Nucleus accumbens (tissue), 56 donors: ENCODE data around the gene FRK.
"Not testable (repeated sequence)": the region's sequence is repeated elsewhere in the genome, so short reads cannot be mapped to it uniquely, and the experiment has no call there.

ENCODE experiments used
- DNase-seq, 56 donors: peaks; one replicate each; lab custom pipeline; 2025; lab: John Stamatoyannopoulos, UW

The FRK gene

GRCh38 chr6:116060572-116061283, at the start of gene FRK:
TSS of gene FRK (minus strand) at chr6:116060891. CDS start at chr6:116060311, 580 bp downstream.
- no peak for DNase-seq

GRCh38 chr6:116108836-116109235, 48.1 kb upstream of the FRK start:
- peak in 19 of 56 donors; percentile 7 to 64 (median 28) for DNase-seq

GRCh38 chr6:116106146-116106545, 45.5 kb upstream of the FRK start:
- DNase-seq = no peak

- no peak for DNase-seq
Measured at GRCh38 chr6:116105247-116105646, 44.6 kb upstream of the FRK start.

- no peak for DNase-seq
Measured at GRCh38 chr6:116104636-116105035, 43.9 kb upstream of the FRK start.

- no peak for DNase-seq
Measured at GRCh38 chr6:116102873-116103272, 42.2 kb upstream of the FRK start.

GRCh38 chr6:116101790-116102189, 41.1 kb upstream of the FRK start:
- DNase-seq = no peak

GRCh38 chr6:116101302-116101718, 40.6 kb upstream of the FRK start:
- no peak for DNase-seq

GRCh38 chr6:116100419-116101301, 40.0 kb upstream of the FRK start, which contains the start of gene NT5DC1:
TSS of gene NT5DC1 (plus strand) at chr6:116100853. CDS start at chr6:116100931, 78 bp downstream.
- peak in 54 of 56 donors; percentile 50 to 94 (median 81) for DNase-seq

GRCh38 chr6:116099036-116099435, 38.3 kb upstream of the FRK start:
- no peak for DNase-seq

- no peak for DNase-seq
Measured at GRCh38 chr6:116096979-116097816, 36.5 kb upstream of the FRK start.

- not testable (repeated sequence) for DNase-seq
Measured at GRCh38 chr6:116096048-116096759, 35.5 kb upstream of the FRK start.

- no peak for DNase-seq
Measured at GRCh38 chr6:116094041-116094440, 33.4 kb upstream of the FRK start.

- no peak for DNase-seq
Measured at GRCh38 chr6:116090251-116090650, 29.6 kb upstream of the FRK start.

GRCh38 chr6:116088946-116089345, 28.3 kb upstream of the FRK start:
- no peak for DNase-seq

- no peak for DNase-seq
Measured at GRCh38 chr6:116087437-116088027, 26.8 kb upstream of the FRK start.

GRCh38 chr6:116084284-116084683, 23.6 kb upstream of the FRK start:
- DNase-seq = no peak

- DNase-seq = no peak
Measured at GRCh38 chr6:116083052-116083451, 22.4 kb upstream of the FRK start.

GRCh38 chr6:116078945-116079344, 18.3 kb upstream of the FRK start:
- no peak for DNase-seq

- no peak for DNase-seq
Measured at GRCh38 chr6:116078522-116078921, 17.8 kb upstream of the FRK start.
